Activated T-cell treated with anti-CD3 and anti-CD28 coated beads for 1 hour (primary cell): ENCODE measurements around the gene CSKMT.
"Not testable (repeated sequence)": the region's sequence is repeated elsewhere in the genome, so short reads cannot be mapped to it uniquely, and the experiment has no call there.

Experiments used
- DNase-seq: peaks from one replicate; pipeline ENCODE4 v3.0.0-alpha.2; 2020; ENCODE audit warnings: low read depth

CSKMT gene

DNA sequence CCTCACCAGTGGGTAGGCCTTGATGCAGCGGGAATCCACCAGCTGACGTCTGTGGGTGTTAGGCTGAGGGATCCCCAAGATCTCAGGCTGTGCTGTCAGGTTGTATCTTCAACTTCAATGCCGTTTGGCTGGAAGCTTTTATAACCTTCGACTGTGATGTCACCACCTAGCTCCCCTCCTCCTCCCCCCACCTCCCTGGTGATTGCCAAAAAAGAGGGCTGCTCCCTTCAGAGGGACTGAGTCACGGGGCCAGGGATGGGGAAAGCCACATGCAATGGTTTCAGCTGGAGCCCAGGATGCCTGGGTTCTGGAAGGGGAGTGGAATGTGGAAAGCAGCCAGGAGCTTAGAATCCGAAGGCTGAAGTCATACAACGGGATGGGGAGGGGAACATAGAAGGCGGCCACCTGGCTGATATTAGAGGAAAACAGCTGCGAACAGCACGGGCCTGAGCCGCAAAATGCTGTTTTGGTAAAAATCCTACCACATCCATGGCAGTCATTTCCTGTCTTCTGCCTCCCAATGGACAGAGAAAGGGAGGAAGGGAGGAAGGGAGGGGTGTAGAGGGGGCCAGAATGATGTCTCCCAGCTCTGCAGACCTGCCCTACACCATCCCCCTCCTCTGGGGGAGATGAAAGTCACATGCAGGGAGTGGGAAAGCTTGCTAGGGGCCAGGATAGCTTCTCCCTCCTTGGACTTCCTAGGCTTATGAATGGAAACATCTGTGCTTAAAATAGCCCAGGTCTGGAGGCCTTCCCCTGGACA lies 24.5 kb downstream of the CSKMT start, which contains the start of gene LRRN4CL:
Gene LRRN4CL (minus strand): TSS at position 110 of the 763 bp plus-strand sequence. CDS start 1,022 bp downstream, outside the sequence.
- no peak for DNase-seq

DNA sequence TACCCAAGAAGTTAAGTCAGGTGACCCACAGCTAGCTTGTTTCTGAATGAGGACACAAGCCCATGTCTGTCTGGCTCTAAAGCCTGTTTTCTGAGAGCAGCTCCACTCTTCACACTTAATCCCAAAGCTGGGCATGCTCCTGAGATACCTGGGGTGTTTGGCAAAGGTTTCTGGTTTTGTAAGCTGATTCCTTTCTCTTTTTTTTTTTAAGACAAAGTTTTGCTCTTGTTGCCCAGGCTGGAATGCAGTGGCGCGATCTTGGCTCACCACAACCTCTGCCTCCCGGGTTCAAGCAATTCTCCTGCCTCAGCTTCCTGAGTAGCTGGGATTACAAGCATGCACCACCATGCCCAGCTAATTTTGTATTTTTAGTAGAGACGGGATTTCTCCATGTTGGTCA lies 28.5 kb downstream of the CSKMT start:
- DNase-seq = not testable (repeated sequence)

DNA sequence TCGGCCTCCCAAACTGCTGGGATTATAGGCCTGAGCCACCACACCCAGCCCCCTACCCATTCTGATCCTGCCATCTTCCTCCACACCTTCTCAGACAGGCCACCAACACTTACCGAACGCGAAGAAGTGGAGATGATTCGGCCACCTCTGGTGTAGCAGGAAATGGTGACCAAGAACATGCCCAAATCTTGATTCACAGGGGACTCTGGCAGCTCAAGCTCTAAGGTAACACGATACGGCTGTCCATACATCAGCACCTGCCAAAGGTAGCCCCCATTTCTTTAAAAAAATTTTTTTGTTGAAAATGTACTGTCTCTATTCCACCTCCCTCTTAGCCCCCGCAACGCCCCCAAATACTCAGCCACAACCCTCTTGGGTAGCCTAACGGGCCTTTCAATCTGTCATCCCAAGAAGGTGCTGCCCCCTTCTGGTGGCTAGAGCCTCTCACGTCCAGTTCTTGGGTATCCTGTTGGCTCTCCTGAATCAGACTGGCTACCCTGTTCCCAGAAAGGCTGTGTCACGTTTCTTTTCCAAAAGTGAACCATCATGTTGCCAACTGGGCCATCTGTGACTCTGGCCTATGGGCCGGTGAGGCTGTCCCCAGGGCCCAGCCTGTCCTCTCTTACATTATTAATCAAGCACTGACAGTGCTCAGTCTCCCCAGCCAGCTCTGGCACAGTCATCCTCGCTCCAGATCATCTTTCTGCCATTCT lies 29.5 kb downstream of the CSKMT start:
- DNase-seq = peak; percentile 72

DNA sequence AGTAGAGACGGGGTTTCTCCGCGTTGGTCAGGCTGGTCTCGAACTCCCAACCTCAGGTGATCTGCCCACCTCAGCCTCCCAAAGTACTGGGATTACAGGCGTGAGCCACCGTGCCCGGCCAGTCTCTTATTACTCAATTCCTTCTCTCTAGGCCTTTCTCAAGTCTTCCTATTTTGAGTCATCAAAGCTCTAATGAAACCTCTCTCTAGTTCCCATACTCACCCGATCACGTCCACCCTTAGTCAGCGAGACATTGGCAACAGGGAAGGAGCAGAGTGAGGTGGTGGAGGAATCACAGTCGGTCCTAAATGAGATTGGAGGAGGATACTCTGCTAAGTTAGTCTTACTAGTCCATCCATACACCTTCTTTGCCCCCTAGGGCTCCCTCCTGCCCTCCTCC lies 37.1 kb downstream of the CSKMT start:
- no peak for DNase-seq

- not testable (repeated sequence) for DNase-seq
Observed at GRCh38 chr11:62703921-62704320, 38.8 kb downstream of the CSKMT start.

- no peak for DNase-seq
Observed at GRCh38 chr11:62705413-62705812, 40.3 kb downstream of the CSKMT start.

GRCh38 chr11:62705880-62706849 lies 41.1 kb downstream of the CSKMT start:
- peak; percentile 94 for DNase-seq

- DNase-seq = no peak
Observed at GRCh38 chr11:62706850-62707247, 41.7 kb downstream of the CSKMT start.

DNA sequence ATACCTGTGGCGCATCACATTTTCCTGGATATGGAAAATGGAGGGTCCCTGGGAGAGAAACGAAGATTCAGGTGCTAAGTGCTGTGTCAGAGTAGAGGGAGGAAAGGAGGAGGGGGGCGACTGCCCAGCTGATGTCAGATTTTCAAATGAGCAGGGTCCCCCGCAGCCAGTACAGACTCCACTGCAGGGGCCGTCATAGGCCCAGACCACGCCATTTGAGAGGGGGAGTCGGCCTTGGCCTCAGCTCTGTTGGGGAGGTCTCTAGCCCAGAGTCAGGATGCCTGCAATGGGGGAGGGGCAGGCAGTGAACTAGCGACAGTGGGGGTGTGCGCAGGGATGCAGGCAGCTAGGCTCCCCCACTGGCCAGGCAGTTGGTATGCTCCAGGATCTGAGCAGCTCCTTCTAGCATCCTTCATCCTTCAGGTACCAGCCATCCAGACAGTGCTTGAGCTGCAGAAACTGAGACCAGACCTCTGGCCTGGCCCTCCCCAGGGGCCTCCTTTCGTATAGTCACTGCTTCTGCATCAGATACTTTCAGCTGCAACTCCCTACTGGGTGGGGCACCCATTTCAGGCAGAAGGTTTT lies 42.3 kb downstream of the CSKMT start, which contains the start of the genes BSCL2 and GNG3:
Gene BSCL2 (minus strand): TSS at position 148 of the 585 bp plus-strand sequence. CDS start 229 bp downstream, outside the sequence.
Gene GNG3 (plus strand): TSS at position 400 of the 585 bp plus-strand sequence. CDS start 620 bp downstream, outside the sequence.
- DNase-seq = no peak

GRCh38 chr11:62708392-62708791 lies 43.3 kb downstream of the CSKMT start:
- no peak for DNase-seq

DNA sequence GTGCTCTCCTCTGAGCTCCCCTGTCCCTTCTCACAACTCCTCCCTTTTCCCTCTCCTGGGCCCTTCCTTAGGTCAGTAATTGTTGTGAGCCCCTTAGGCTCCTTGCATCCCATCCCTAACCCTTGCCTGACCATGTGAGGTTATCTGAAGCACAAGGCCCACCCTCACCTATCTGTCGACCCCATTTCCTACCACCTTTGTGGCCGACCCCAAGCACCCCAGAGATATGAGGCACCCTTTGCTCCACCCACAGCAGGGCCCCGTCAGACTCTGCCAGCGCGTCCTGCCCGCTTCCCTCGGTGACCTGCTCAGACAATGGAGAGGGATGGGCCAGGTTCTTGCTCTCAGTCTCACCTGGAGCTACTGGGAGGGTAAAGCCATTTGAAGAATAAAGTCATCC lies 43.7 kb downstream of the CSKMT start:
- peak; percentile 39 for DNase-seq

DNA sequence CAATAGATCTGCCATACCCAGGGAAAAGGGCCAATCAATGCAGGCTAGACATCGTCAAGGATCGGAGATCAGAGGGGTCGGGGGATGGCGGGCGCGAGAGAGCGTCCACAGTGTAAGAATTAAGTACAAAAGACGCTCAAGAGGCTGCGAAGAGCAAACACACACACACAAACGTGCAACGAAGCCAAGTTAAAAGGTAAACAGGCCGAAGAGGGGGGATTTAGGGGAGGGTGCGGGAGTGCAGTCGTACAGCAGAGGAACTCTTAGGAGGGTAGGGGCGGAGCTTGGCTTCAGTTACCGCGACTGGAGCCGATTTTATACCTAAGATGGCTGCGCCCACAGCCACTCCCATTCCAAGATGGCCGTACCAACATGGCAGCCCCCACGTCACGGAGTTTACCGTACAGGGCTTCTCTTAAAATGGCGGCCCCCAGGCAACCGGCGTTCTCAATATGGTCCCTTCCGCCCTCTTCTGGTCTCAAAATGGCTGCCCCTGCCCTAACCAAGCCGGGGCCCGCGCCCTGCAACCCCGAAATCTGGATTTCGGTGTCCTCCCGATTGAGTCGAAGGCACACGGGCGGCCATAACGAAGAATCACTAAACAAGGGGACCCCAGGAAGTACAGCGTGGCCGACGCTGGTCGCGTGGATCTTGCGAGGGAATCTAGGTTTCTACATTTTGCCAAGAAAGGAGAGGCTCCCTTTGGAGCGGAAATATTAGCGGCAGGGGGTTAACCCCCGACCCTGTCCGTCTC lies 44.3 kb downstream of the CSKMT start:
- DNase-seq = peak; percentile 91

DNA sequence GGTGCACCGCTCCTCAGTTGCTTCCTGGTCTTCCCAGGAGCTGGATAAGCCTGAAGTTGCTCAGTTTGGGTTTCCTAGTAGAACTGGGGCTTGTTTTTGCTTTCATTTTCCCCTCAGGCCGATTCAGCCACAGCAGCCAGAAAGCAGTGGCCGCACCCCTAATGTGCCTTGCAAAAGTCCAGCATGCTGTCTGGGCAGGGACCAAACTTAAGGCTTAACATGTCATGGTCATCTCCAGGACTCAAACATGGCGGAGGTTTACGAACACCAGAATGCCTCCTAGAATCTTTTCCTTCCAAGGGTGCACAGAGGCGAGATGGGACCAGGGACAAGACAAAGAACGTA lies 44.9 kb downstream of the CSKMT start:
- no peak for DNase-seq

DNA sequence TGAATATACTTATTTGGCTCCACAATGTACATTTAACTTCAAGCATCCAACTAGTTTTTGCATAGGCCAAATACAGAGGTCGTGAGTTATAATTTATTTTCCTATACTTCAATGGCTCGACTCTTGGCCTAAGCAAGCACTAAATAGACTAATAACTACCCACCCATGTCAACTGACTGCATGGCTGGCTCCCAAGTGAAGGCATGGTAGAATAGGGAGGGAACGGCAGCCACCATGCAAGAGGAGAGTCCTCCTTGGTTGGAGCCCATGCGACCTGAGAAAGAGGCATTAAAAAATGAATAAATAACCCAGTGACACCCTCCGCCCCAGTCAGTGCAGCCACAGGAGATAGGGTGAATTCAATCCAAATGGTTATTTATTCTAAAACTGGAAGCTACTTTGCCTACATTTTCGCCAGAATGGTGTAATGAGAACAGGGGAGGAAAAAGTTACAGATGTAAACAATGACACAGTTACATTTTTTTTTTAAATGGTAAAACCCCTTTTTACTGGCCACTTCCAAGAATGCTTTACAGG lies 47.2 kb downstream of the CSKMT start:
- no peak for DNase-seq

DNA sequence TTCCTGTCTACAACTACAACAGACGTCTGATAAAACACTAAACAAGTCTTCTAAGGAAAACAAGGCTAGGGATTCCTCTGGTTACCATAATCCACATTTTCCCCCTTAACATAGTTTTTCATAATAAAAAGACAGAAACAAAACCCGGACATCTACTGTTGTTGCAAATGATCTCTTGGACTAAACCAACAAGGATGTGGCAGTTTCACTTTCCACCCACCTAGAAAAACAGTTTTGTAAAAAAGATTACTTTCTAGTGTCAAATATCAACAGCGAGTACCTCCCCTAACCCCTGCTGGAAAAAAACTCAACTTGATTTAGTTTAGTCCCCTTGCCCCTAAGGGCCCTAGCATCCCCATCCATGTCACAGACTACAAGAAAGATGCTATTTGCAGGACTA lies 47.7 kb downstream of the CSKMT start:
- no peak for DNase-seq

- no peak for DNase-seq
Observed at GRCh38 chr11:62713343-62713742, 48.2 kb downstream of the CSKMT start.

- DNase-seq = no peak
Observed at GRCh38 chr11:62715150-62716130, 50.3 kb downstream of the CSKMT start.

DNA sequence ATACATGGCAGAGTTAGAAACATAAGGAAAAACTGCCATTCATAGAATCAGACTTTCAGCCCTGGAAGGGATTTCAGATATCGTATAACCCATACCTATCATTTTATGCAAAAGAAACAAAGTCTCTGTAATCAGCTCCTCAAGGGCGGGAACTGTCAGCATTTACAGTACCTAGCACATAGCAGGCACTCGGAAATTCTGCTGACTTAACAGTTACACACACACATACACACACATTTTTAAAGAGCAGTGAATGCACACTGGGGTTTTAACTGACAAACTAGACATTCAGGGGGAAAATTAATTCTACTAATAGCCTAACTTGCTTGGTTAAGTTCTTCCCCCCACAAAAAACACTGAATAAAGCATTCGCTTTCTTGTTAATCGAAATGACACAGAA lies 51.1 kb downstream of the CSKMT start:
- no peak for DNase-seq

DNA sequence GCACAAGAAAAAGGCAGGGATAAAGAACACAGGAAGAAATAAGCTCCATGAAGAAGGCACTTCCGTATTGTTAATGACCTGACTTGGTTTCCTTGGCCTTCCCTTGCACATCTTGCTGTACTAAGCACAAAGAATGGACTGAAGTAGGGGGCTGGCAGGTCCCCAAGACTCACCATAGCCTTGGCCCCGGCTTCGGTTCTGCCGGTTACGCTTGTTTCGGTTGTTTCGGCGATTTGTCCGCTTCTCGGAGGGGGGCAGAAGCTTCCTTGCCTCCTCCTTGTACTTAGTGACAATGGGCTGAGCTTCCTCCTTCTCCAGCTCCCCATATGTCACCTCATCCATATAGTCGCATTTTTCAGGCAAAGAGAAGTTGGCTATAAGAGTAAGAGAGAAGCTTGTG lies 51.7 kb downstream of the CSKMT start:
- DNase-seq = no peak
